HepG2 (cell line): ENCODE measurements around the gene SIVA1. TPM values are rescaled to one million over a fixed set of nuclear protein-coding genes. Genes with fewer than 3 reads are reported as not detected.

Experiments
- ADNP ChIP-seq: sonication (generic); formaldehyde crosslinking; IDR thresholded peaks from 2 replicates; pipeline ENCODE4 v1.4.0; 2020; ENCODE audit warnings: missing genetic modification reagents
- EEA1 ChIP-seq: sonication (generic); formaldehyde crosslinking; IDR thresholded peaks from 2 replicates; pipeline ENCODE4 v1.5.1; 2020; ENCODE audit warnings: mild to moderate bottlenecking, missing genetic modification reagents, borderline replicate concordance
- HOXA3 ChIP-seq: sonication (generic); formaldehyde crosslinking; IDR thresholded peaks from 2 replicates; pipeline ENCODE4 v1.5.0; 2020; ENCODE audit warnings: missing genetic modification reagents
- JDP2 ChIP-seq: sonication (generic); formaldehyde crosslinking; IDR thresholded peaks from 2 replicates; pipeline ENCODE4 v1.8.1; 2022; ENCODE audit warnings: missing genetic modification reagents, borderline replicate concordance
- MED1 ChIP-seq: sonication (generic); formaldehyde crosslinking; IDR thresholded peaks from 2 replicates; pipeline ENCODE4 v1.4.0; 2020; ENCODE audit warnings: missing genetic modification reagents
- MIER2 ChIP-seq: IDR thresholded peaks from 2 replicates; pipeline ENCODE4 v1.6.1; 2016; ENCODE audit warnings: missing biosample characterization, missing genetic modification reagents
- PHF21A ChIP-seq: sonication (generic); formaldehyde crosslinking; IDR thresholded peaks from 2 replicates; pipeline ENCODE4 v1.5.0; 2020; ENCODE audit warnings: mild to moderate bottlenecking, missing genetic modification reagents
- THYN1 ChIP-seq: sonication (generic); formaldehyde crosslinking; IDR thresholded peaks from 2 replicates; pipeline ENCODE4 v1.8.1; 2023; ENCODE audit warnings: low read depth, mild to moderate bottlenecking, moderate library complexity, missing genetic modification reagents, borderline replicate concordance
- ZBTB20 ChIP-seq: sonication (generic); formaldehyde crosslinking; IDR thresholded peaks from 2 replicates; pipeline ENCODE4 v1.8.1; 2023; ENCODE audit warnings: missing genetic modification reagents, low read depth, mild to moderate bottlenecking, borderline replicate concordance
- ZNF256 ChIP-seq: sonication (generic); formaldehyde crosslinking; conservative IDR thresholded peaks from 2 replicates; pipeline ENCODE4 v1.4.0; 2020; ENCODE audit warnings: missing genetic modification reagents
- ZNF570 ChIP-seq: sonication (generic); formaldehyde crosslinking; IDR thresholded peaks from 2 replicates; pipeline ENCODE4 v1.4.0; 2020; ENCODE audit warnings: mild to moderate bottlenecking, missing genetic modification reagents, borderline replicate concordance
- ZSCAN30 ChIP-seq: sonication (generic); formaldehyde crosslinking; IDR thresholded peaks from 2 replicates; pipeline ENCODE4 v1.5.0; 2020; ENCODE audit warnings: mild to moderate bottlenecking, missing genetic modification reagents
- polyA plus RNA-seq, 8 experiments: library from polyadenylated mRNA; depleted of rRNA in 3 of 8; stranded (reverse) in 7 of 8; unstranded in 1 of 8; fragments of >200 nt; fragmentation: Illumina TruSeq in 4 of 8; extraction: Trizol in 4 of 8; gene quantifications; 2 replicates each; pipeline versions ENCODE4 v1.2.1 to v1.2.3, GENCODE V29; 2011 to 2016; ENCODE audit warnings: low read depth in 4 of 8, missing spikeins in 1 of 8, mixed read lengths in 1 of 8; ENCODE audit not compliant: insufficient read depth in 1 of 8
- total RNA-seq, 5 experiments: library from RNA; depleted of rRNA; stranded (reverse); fragments of >200 nt; fragmentation: Illumina TruSeq; extraction: Trizol; gene quantifications; 2 replicates each; pipeline ENCODE4 v1.2.3, GENCODE V29; 2016; ENCODE audit warnings: low read depth in 1 of 5
- TF ChIP-seq, protein P1 (sequence below): sonication (generic); formaldehyde crosslinking; IDR thresholded peaks from 2 replicates; pipeline ENCODE4 v1.4.0; 2020; ENCODE audit warnings: missing genetic modification reagents
- TF ChIP-seq, protein P2 (sequence below): IDR thresholded peaks from 2 replicates; pipeline ENCODE4 v1.6.1; 2016; ENCODE audit warnings: low read depth
- TF ChIP-seq, protein P3 (sequence below): sonication (generic); formaldehyde crosslinking; IDR thresholded peaks from 2 replicates; pipeline ENCODE4 v1.4.0; 2020; ENCODE audit warnings: mild to moderate bottlenecking, missing genetic modification reagents
- TF ChIP-seq, protein P4 (sequence below): sonication (generic); formaldehyde crosslinking; IDR thresholded peaks from 2 replicates; pipeline ENCODE4 v1.8.1; 2023; ENCODE audit warnings: missing genetic modification reagents, inconsistent platforms, borderline replicate concordance

Gene SIVA1
- total and polyA plus RNA-seq, 2 of the 13 experiments (the other 11 are each of a cell fraction or from before 2014, with no cell fraction given) = 123 to 186 TPM

- TF ChIP-seq, protein P1, sequence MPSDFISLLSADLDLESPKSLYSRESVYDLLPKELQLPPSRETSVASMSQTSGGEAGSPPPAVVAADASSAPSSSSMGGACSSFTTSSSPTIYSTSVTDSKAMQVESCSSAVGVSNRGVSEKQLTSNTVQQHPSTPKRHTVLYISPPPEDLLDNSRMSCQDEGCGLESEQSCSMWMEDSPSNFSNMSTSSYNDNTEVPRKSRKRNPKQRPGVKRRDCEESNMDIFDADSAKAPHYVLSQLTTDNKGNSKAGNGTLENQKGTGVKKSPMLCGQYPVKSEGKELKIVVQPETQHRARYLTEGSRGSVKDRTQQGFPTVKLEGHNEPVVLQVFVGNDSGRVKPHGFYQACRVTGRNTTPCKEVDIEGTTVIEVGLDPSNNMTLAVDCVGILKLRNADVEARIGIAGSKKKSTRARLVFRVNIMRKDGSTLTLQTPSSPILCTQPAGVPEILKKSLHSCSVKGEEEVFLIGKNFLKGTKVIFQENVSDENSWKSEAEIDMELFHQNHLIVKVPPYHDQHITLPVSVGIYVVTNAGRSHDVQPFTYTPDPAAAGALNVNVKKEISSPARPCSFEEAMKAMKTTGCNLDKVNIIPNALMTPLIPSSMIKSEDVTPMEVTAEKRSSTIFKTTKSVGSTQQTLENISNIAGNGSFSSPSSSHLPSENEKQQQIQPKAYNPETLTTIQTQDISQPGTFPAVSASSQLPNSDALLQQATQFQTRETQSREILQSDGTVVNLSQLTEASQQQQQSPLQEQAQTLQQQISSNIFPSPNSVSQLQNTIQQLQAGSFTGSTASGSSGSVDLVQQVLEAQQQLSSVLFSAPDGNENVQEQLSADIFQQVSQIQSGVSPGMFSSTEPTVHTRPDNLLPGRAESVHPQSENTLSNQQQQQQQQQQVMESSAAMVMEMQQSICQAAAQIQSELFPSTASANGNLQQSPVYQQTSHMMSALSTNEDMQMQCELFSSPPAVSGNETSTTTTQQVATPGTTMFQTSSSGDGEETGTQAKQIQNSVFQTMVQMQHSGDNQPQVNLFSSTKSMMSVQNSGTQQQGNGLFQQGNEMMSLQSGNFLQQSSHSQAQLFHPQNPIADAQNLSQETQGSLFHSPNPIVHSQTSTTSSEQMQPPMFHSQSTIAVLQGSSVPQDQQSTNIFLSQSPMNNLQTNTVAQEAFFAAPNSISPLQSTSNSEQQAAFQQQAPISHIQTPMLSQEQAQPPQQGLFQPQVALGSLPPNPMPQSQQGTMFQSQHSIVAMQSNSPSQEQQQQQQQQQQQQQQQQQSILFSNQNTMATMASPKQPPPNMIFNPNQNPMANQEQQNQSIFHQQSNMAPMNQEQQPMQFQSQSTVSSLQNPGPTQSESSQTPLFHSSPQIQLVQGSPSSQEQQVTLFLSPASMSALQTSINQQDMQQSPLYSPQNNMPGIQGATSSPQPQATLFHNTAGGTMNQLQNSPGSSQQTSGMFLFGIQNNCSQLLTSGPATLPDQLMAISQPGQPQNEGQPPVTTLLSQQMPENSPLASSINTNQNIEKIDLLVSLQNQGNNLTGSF (CRISPR knock-in tag) = no peak
- TF ChIP-seq EEA1 (CRISPR knock-in tag) = peak; percentile 76; the same call in 1 of the 2 replicates
- TF ChIP-seq, protein P2, sequence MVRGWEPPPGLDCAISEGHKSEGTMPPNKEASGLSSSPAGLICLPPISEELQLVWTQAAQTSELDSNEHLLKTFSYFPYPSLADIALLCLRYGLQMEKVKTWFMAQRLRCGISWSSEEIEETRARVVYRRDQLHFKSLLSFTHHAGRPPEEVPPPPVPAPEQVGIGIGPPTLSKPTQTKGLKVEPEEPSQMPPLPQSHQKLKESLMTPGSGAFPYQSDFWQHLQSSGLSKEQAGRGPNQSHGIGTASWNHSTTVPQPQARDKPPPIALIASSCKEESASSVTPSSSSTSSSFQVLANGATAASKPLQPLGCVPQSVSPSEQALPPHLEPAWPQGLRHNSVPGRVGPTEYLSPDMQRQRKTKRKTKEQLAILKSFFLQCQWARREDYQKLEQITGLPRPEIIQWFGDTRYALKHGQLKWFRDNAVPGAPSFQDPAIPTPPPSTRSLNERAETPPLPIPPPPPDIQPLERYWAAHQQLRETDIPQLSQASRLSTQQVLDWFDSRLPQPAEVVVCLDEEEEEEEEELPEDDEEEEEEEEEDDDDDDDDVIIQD = peak; percentile 35; the same call in 1 of the 2 replicates
- TF ChIP-seq PHF21A (CRISPR knock-in tag) = no peak
- TF ChIP-seq, protein P3, sequence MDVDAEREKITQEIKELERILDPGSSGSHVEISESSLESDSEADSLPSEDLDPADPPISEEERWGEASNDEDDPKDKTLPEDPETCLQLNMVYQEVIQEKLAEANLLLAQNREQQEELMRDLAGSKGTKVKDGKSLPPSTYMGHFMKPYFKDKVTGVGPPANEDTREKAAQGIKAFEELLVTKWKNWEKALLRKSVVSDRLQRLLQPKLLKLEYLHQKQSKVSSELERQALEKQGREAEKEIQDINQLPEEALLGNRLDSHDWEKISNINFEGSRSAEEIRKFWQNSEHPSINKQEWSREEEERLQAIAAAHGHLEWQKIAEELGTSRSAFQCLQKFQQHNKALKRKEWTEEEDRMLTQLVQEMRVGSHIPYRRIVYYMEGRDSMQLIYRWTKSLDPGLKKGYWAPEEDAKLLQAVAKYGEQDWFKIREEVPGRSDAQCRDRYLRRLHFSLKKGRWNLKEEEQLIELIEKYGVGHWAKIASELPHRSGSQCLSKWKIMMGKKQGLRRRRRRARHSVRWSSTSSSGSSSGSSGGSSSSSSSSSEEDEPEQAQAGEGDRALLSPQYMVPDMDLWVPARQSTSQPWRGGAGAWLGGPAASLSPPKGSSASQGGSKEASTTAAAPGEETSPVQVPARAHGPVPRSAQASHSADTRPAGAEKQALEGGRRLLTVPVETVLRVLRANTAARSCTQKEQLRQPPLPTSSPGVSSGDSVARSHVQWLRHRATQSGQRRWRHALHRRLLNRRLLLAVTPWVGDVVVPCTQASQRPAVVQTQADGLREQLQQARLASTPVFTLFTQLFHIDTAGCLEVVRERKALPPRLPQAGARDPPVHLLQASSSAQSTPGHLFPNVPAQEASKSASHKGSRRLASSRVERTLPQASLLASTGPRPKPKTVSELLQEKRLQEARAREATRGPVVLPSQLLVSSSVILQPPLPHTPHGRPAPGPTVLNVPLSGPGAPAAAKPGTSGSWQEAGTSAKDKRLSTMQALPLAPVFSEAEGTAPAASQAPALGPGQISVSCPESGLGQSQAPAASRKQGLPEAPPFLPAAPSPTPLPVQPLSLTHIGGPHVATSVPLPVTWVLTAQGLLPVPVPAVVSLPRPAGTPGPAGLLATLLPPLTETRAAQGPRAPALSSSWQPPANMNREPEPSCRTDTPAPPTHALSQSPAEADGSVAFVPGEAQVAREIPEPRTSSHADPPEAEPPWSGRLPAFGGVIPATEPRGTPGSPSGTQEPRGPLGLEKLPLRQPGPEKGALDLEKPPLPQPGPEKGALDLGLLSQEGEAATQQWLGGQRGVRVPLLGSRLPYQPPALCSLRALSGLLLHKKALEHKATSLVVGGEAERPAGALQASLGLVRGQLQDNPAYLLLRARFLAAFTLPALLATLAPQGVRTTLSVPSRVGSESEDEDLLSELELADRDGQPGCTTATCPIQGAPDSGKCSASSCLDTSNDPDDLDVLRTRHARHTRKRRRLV (CRISPR knock-in tag) = no peak
- TF ChIP-seq ZNF256 = no peak
- TF ChIP-seq MED1 (CRISPR knock-in tag) = peak; percentile 90
- TF ChIP-seq, protein P4, sequence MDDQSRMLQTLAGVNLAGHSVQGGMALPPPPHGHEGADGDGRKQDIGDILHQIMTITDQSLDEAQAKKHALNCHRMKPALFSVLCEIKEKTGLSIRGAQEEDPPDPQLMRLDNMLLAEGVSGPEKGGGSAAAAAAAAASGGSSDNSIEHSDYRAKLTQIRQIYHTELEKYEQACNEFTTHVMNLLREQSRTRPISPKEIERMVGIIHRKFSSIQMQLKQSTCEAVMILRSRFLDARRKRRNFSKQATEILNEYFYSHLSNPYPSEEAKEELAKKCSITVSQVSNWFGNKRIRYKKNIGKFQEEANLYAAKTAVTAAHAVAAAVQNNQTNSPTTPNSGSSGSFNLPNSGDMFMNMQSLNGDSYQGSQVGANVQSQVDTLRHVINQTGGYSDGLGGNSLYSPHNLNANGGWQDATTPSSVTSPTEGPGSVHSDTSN = no peak
- TF ChIP-seq ADNP = no peak
- no peak for TF ChIP-seq JDP2 (CRISPR knock-in tag)
- no peak for TF ChIP-seq ZSCAN30
- no peak for TF ChIP-seq THYN1 (CRISPR knock-in tag)
- TF ChIP-seq ZNF570 (CRISPR knock-in tag) = no peak
- TF ChIP-seq ZBTB20 = peak; percentile 84; the same call in 1 of the 2 replicates
- no peak for TF ChIP-seq MIER2 (CRISPR knock-in tag)
- TF ChIP-seq HOXA3 (CRISPR knock-in tag) = peak; percentile 90
Measured at GRCh38 chr14:104734991-104735779, 17.8 kb upstream of the SIVA1 start (continued).
